SK-N-SH (cell line): ENCODE data around the gene CERS6. TPM values are rescaled to one million over a fixed set of nuclear protein-coding genes. Genes with fewer than 3 reads are reported as not detected.

Experiments
- CTCF ChIA-PET: fragments of 300-600, 350-600 bp; formaldehyde crosslinking; extraction: SDS; loops from one replicate; lab custom pipeline; 2021; lab: Yijun Ruan, JAX
- POLR2A ChIA-PET: fragments of 350-600 bp; sonication (Branson Sonifier 250); formaldehyde crosslinking; extraction: SDS; loops from one replicate; lab custom pipeline; 2020; ENCODE audit warnings: antibody characterized with exemption, inconsistent platforms; lab: Yijun Ruan, JAX
- DNase-seq: peaks from one replicate; pipeline ENCODE4 v3.0.0; 2012
- H2AFZ ChIP-seq: fragments of 200-600 bp; sonication (generic); 2 replicates; pipeline ENCODE4 v1.8.1; 2016; ENCODE audit warnings: antibody characterized with exemption, mild to moderate bottlenecking, low read depth
- H3F3A ChIP-seq: fragments of 200-600 bp; sonication (generic); replicated peaks from 2 replicates; pipeline ENCODE3; 2016; ENCODE audit warnings: antibody characterized with exemption, mild to moderate bottlenecking; ENCODE audit not compliant: insufficient read depth
- H3K27ac ChIP-seq, 2 experiments: fragments of 200-500 bp in 1 of 2; fragments of 200-600 bp in 1 of 2; sonication (Bioruptor generic) in 1 of 2; sonication (generic), shearing (Covaris generic) in 1 of 2; 2 replicates each; pipeline versions ENCODE4 v1.5.1 to v1.6.1; 2014 to 2016; ENCODE audit warnings: low read depth in 2 of 2, inconsistent platforms in 1 of 2, low read length in 1 of 2, mild to moderate bottlenecking in 1 of 2, mixed read lengths in 1 of 2
- H3K27me3 ChIP-seq: fragments of 200-600 bp; sonication (generic), shearing (Covaris generic); 2 replicates; pipeline ENCODE4 v1.6.1; 2016; ENCODE audit warnings: mixed run types; ENCODE audit not compliant: insufficient read depth
- H3K36me3 ChIP-seq, 2 experiments: fragments of 200-500 bp in 1 of 2; fragments of 200-600 bp in 1 of 2; sonication (Bioruptor generic) in 1 of 2; sonication (generic) in 1 of 2; replicated peaks in 1 of 2; 2 replicates each; pipeline versions ENCODE3 to v1.5.1; 2014 to 2016; ENCODE audit warnings: low read length in 1 of 2, mild to moderate bottlenecking in 1 of 2; ENCODE audit not compliant: insufficient read depth in 2 of 2, control insufficient read depth in 1 of 2
- H3K4me1 ChIP-seq, 2 experiments: fragments of 200-500 bp in 1 of 2; fragments of 200-600 bp in 1 of 2; sonication (Bioruptor generic) in 1 of 2; sonication (generic), shearing (Covaris generic) in 1 of 2; 2 replicates each; pipeline versions ENCODE4 v1.5.1 to v1.6.1; 2014 to 2016; ENCODE audit warnings: low read depth in 1 of 2, low read length in 1 of 2, mixed run types in 1 of 2; ENCODE audit not compliant: insufficient read depth in 2 of 2, control insufficient read depth in 1 of 2
- H3K4me2 ChIP-seq: fragments of 200-600 bp; sonication (generic), shearing (Covaris generic); 2 replicates; pipeline ENCODE4 v1.6.1; 2017; ENCODE audit warnings: mixed run types
- H3K4me3 ChIP-seq, 2 experiments: fragments of 200-500 bp in 1 of 2; fragments of 200-600 bp in 1 of 2; sonication (Bioruptor generic) in 1 of 2; sonication (generic), shearing (Covaris generic) in 1 of 2; 2 replicates each; pipeline versions ENCODE4 v1.5.1 to v1.8.1; 2014 to 2016; ENCODE audit warnings: low read depth in 2 of 2, inconsistent platforms in 1 of 2, low read length in 1 of 2, mild to moderate bottlenecking in 1 of 2, mixed read lengths in 1 of 2, moderate library complexity in 1 of 2
- H3K79me2 ChIP-seq: fragments of 200-600 bp; sonication (generic); 2 replicates; pipeline ENCODE4 v1.8.1; 2017; ENCODE audit warnings: mild to moderate bottlenecking; ENCODE audit not compliant: insufficient read depth
- H3K9ac ChIP-seq: fragments of 200-600 bp; sonication (generic); 2 replicates; pipeline ENCODE4 v1.6.1; 2017; ENCODE audit warnings: mixed run types
- H3K9me2 ChIP-seq: fragments of 200-600 bp; sonication (generic); 2 replicates; pipeline ENCODE4 v1.6.1; 2017; ENCODE audit warnings: mixed run types
- H3K9me3 ChIP-seq: fragments of 200-600 bp; sonication (generic); 2 replicates; pipeline ENCODE4 v1.6.1; 2017; ENCODE audit warnings: mixed run types, mild to moderate bottlenecking, moderate library complexity
- H4K20me1 ChIP-seq: fragments of 200-600 bp; sonication (generic); 2 replicates; pipeline ENCODE4 v1.6.1; 2017; ENCODE audit warnings: mild to moderate bottlenecking, mixed run types; ENCODE audit not compliant: insufficient read depth
- CHD2 ChIP-seq: fragments of 150-350 bp; IDR thresholded peaks from 2 replicates; pipeline ENCODE4 v1.6.1; 2018; ENCODE audit warnings: low read length; ENCODE audit not compliant: partially characterized antibody
- CTCF ChIP-seq: fragments of 200-600 bp; sonication (generic); IDR thresholded peaks from 2 replicates; pipeline ENCODE4 v1.6.1; 2017; ENCODE audit warnings: antibody characterized with exemption, mild to moderate bottlenecking, moderate library complexity
- ELF1 ChIP-seq: IDR thresholded peaks from 2 replicates; pipeline ENCODE4 v1.4.0; 2012
- EP300 ChIP-seq, 2 experiments: IDR thresholded peaks; 2 replicates each; pipeline versions ENCODE4 v1.4.0 to v1.6.1; 2012; ENCODE audit warnings: borderline replicate concordance in 1 of 2, low read depth in 1 of 2, low read length in 1 of 2
- EZH2phosphoT487 ChIP-seq: fragments of 200-600 bp; sonication (generic); IDR thresholded peaks from 2 replicates; pipeline ENCODE4 v1.6.1; 2017; ENCODE audit warnings: low read depth, mixed run types, mild to moderate bottlenecking, antibody characterized with exemption, moderate library complexity, borderline replicate concordance
- FOSL2 ChIP-seq: IDR thresholded peaks from 2 replicates; pipeline ENCODE4 v1.4.0; 2012; ENCODE audit warnings: low read depth, mild to moderate bottlenecking, moderate library complexity, borderline replicate concordance
- FOXM1 ChIP-seq: IDR thresholded peaks from 2 replicates; pipeline ENCODE4 v1.4.0; 2012; ENCODE audit warnings: low read depth, mild to moderate bottlenecking
- GATA2 ChIP-seq: sonication (generic); formaldehyde crosslinking; IDR thresholded peaks from 2 replicates; pipeline ENCODE4 v1.5.0; 2020; ENCODE audit warnings: mild to moderate bottlenecking, missing genetic modification reagents
- JUND ChIP-seq: IDR thresholded peaks from 2 replicates; pipeline ENCODE4 v1.4.0; 2012
- MXI1 ChIP-seq: IDR thresholded peaks from 2 replicates; pipeline ENCODE4 v1.6.1; 2012; ENCODE audit warnings: mild to moderate bottlenecking, low read depth, low read length, improper control_type of control experiment
- NRF1 ChIP-seq: IDR thresholded peaks from 2 replicates; pipeline ENCODE4 v1.6.1; 2012; ENCODE audit warnings: low read depth, mild to moderate bottlenecking, low read length
- RAD21 ChIP-seq: IDR thresholded peaks from 2 replicates; pipeline ENCODE4 v1.6.1; 2012; ENCODE audit warnings: mild to moderate bottlenecking, low read length
- RCOR1 ChIP-seq: fragments of 150-350 bp; IDR thresholded peaks from 2 replicates; pipeline ENCODE4 v1.6.1; 2017; ENCODE audit warnings: antibody characterized with exemption, low read length
- REST ChIP-seq: IDR thresholded peaks from 2 replicates; pipeline ENCODE4 v1.6.1; 2012; ENCODE audit warnings: mild to moderate bottlenecking, low read depth, low read length, moderate library complexity
- RFX5 ChIP-seq: IDR thresholded peaks from 2 replicates; pipeline ENCODE4 v1.6.1; 2012; ENCODE audit warnings: mild to moderate bottlenecking, improper control_type of control experiment, low read length
- RXRA ChIP-seq: IDR thresholded peaks from 2 replicates; pipeline ENCODE4 v1.4.0; 2012; ENCODE audit warnings: low read depth, mild to moderate bottlenecking, borderline replicate concordance
- SIN3A ChIP-seq: IDR thresholded peaks from 2 replicates; pipeline ENCODE4 v1.6.1; 2012; ENCODE audit warnings: low read depth, mild to moderate bottlenecking, low read length, moderate library complexity, borderline replicate concordance
- TAF1 ChIP-seq: IDR thresholded peaks from 2 replicates; pipeline ENCODE4 v1.6.1; 2012; ENCODE audit warnings: low read depth, mild to moderate bottlenecking, low read length, moderate library complexity, borderline replicate concordance
- USF2 ChIP-seq: fragments of 150-350 bp; IDR thresholded peaks from 2 replicates; pipeline ENCODE4 v1.6.1; 2017; ENCODE audit warnings: antibody characterized with exemption, low read length, low read depth, borderline replicate concordance
- YY1 ChIP-seq: IDR thresholded peaks from 2 replicates; pipeline ENCODE4 v1.4.0; 2012; ENCODE audit warnings: low read depth, mild to moderate bottlenecking
- ZBTB33 ChIP-seq: IDR thresholded peaks from 2 replicates; pipeline ENCODE4 v1.4.0; 2012; ENCODE audit warnings: low read depth, borderline replicate concordance
- polyA plus RNA-seq, 3 experiments: library from polyadenylated mRNA; depleted of rRNA; stranded (reverse); fragments of >200 nt; gene quantifications; 2 replicates each; pipeline ENCODE4 v1.2.3, GENCODE V29; 2012

The CERS6 gene
- polyA plus RNA-seq, 1 of the 3 experiments (the other 2 are of a cell fraction), result 1.8 TPM

GRCh38 chr2:168608796-168609195 is 152.7 kb downstream of the CERS6 start:
- TF ChIP-seq RFX5 (no peak), EZH2phosphoT487 (no peak), FOSL2 (no peak), RXRA (no peak), SIN3A (no peak), RCOR1 (no peak), USF2 (no peak), NRF1 (no peak), ELF1 (no peak), CHD2 (no peak), GATA2 (CRISPR knock-in tag) (no peak), JUND (no peak), YY1 (no peak), TAF1 (no peak), MXI1 (no peak)
- TF ChIP-seq, all 33 proteins: peak for 0
- no peaks in the 10 kb centered on the region for H3K36me3 ChIP-seq
- no peak overlapping the region for H3K4me2 ChIP-seq
- H3K9me3 ChIP-seq, result no peaks in the 10 kb centered on the region
- no peak overlapping the region for H3K4me3 ChIP-seq
- H3K27me3 ChIP-seq, result no peaks in the 10 kb centered on the region
- ChIA-PET CTCF (no interaction called here), POLR2A (no interaction called here)
- no peak overlapping the region for H2AFZ ChIP-seq
- H3K4me1 ChIP-seq, result no peaks in the 10 kb centered on the region
- no peak for DNase-seq
- no peaks in the 10 kb centered on the region for H3K9me2 ChIP-seq
- no peaks in the 10 kb centered on the region for H4K20me1 ChIP-seq
- no peaks in the 10 kb centered on the region for H3K79me2 ChIP-seq
- no peaks in the 10 kb centered on the region for H3F3A ChIP-seq
- no peak overlapping the region for H3K9ac ChIP-seq
- no peak overlapping the region for H3K27ac ChIP-seq

GRCh38 chr2:168611091-168611490 is 155.0 kb downstream of the CERS6 start:
- Histone ChIP-seq H3K4me1 (no peaks in the 10 kb centered on the region), H3K4me2 (no peak overlapping the region), H3K27me3 (no peaks in the 10 kb centered on the region), H3K4me3 (no peak overlapping the region), H3K9me3 (no peaks in the 10 kb centered on the region), H3K9ac (no peak overlapping the region), H3K79me2 (no peaks in the 10 kb centered on the region), H3K9me2 (no peaks in the 10 kb centered on the region), H3K36me3 (no peaks in the 10 kb centered on the region), H4K20me1 (no peaks in the 10 kb centered on the region), H3F3A (no peaks in the 10 kb centered on the region), H2AFZ (no peak overlapping the region), H3K27ac (no peak overlapping the region)
- POLR2A ChIA-PET, result no interaction called here
- CTCF ChIA-PET, result no interaction called here
- no peak for DNase-seq
- TF ChIP-seq RAD21 (no peak), RCOR1 (no peak), CHD2 (no peak), RXRA (no peak), NRF1 (no peak), ZBTB33 (no peak), EP300 (IDR thresholded peaks at IDR 0.05; ENCODE audit: borderline replicate concordance in 1 of 2, low read depth in 1 of 2, low read length in 1 of 2) (no peak), REST (no peak), FOXM1 (no peak), FOSL2 (no peak), CTCF (no peak), GATA2 (CRISPR knock-in tag) (no peak)
